ENCODE data around the gene CRTC3. TPM values are rescaled to one million over a fixed set of nuclear protein-coding genes. Genes with fewer than 3 reads are reported as not detected.

The CRTC3 gene
- total RNA-seq, 2 experiments from 2014 or later: 90.7 to 92.4 TPM

DNA sequence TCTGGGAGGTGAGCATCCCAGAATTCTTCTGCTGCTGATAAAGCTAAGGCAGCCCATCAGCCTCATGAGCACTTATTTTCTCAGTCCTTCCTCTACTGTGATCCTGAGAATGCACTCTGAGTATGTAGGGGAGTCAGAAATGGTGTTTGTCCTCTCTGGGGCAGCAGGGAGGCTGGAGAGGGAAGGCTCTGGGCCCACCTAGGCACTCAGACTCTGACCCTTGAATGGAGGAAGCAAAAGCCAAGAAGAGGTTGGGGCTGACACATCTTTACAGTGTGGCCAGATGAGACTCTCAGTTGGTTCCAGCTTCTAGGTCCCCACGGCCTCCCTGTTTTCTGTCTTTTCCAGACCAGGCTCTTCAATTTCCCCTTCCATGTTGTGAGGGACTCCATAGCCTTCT, 151.3 kb downstream of the CRTC3 start:
- H3K36me3 ChIP-seq (ENCODE audit: insufficient read depth, low read length): no peaks in the 10 kb centered on the region
- H3K4me3 Mint-ChIP-seq: no peak overlapping the region
- no peaks in the 10 kb centered on the region for H3K36me3 Mint-ChIP-seq (ENCODE audit: low read depth)
- ATAC-seq (ENCODE audit: poor library complexity) (no peak), DNase-seq (no peak)
- H3K4me3 ChIP-seq (ENCODE audit: low read length): no peak overlapping the region
- ChIA-PET POLR2A (no interaction called here), CTCF (no interaction called here)
- no peaks in the 10 kb centered on the region for H3K27me3 Mint-ChIP-seq
- TF ChIP-seq, protein P1, sequence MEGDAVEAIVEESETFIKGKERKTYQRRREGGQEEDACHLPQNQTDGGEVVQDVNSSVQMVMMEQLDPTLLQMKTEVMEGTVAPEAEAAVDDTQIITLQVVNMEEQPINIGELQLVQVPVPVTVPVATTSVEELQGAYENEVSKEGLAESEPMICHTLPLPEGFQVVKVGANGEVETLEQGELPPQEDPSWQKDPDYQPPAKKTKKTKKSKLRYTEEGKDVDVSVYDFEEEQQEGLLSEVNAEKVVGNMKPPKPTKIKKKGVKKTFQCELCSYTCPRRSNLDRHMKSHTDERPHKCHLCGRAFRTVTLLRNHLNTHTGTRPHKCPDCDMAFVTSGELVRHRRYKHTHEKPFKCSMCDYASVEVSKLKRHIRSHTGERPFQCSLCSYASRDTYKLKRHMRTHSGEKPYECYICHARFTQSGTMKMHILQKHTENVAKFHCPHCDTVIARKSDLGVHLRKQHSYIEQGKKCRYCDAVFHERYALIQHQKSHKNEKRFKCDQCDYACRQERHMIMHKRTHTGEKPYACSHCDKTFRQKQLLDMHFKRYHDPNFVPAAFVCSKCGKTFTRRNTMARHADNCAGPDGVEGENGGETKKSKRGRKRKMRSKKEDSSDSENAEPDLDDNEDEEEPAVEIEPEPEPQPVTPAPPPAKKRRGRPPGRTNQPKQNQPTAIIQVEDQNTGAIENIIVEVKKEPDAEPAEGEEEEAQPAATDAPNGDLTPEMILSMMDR (IDR thresholded peaks at IDR 0.05): no peak
- no peaks in the 10 kb centered on the region for H3K9me3 Mint-ChIP-seq
- intact Hi-C loops (cut with DNase I, micrococcal nuclease): no loop called here
- no peak overlapping the region for H3K27ac Mint-ChIP-seq
- H3K4me1 Mint-ChIP-seq (ENCODE audit: low read depth): peaks cover 38% of the 10 kb centered on the region
- H3K9me3 ChIP-seq (ENCODE audit: control insufficient read depth in 1 of 2, insufficient read depth in 1 of 2, low read length in 2 of 2): no peaks in the 10 kb centered on the region
- no peaks in the 10 kb centered on the region for H3K27me3 ChIP-seq (ENCODE audit: control insufficient read depth in 1 of 2, insufficient read depth in 2 of 2, low read length in 2 of 2)
- H3K27ac ChIP-seq (ENCODE audit: low read depth in 1 of 2, low read length in 2 of 2): no peak overlapping the region
- peaks cover 28% of the 10 kb centered on the region for H3K4me1 ChIP-seq (ENCODE audit: insufficient read depth, low read length)

DNA sequence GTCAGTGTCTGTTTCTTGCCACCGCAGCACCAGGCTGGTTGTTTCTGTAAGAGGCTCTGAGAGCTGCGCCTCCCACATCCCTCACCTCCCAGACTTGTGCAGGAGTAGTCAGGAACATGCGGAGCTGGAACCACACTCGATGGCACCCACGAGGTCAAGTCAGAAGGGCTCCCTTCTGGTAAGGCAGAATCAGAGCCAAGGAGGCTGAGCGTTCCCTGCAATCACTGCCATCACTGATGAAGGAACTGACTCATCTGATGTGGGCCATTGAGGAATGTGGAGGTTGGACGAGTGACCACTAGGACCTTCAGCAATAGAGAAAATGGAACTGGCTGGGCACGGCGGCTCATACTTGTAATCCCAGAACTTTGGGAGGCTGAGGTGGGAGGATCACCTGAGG, 151.8 kb downstream of the CRTC3 start:
- TF ChIP-seq, protein P1 (IDR thresholded peaks at IDR 0.05): no peak
- DNase-seq (no peak), ATAC-seq (ENCODE audit: poor library complexity) (no peak)
- Mint-ChIP-seq H3K4me1 (ENCODE audit: low read depth) (peaks cover 42% of the 10 kb centered on the region), H3K36me3 (ENCODE audit: low read depth) (no peaks in the 10 kb centered on the region), H3K9me3 (no peaks in the 10 kb centered on the region), H3K27me3 (no peaks in the 10 kb centered on the region), H3K27ac (no peak overlapping the region), H3K4me3 (no peak overlapping the region)
- no peak overlapping the region for H3K4me3 ChIP-seq (ENCODE audit: low read length)
- ChIA-PET POLR2A (interaction anchor here (1.0 kb wide), 1 partner anchor 36 kb away, joined by 3 read pairs; the partner anchor contains the start of gene BLM), CTCF (no interaction called here)
- H3K4me1 ChIP-seq (ENCODE audit: insufficient read depth, low read length): peaks cover 29% of the 10 kb centered on the region
- no peaks in the 10 kb centered on the region for H3K36me3 ChIP-seq (ENCODE audit: insufficient read depth, low read length)
- no peaks in the 10 kb centered on the region for H3K27me3 ChIP-seq (ENCODE audit: control insufficient read depth in 1 of 2, insufficient read depth in 2 of 2, low read length in 2 of 2)
- no peak overlapping the region for H3K27ac ChIP-seq (ENCODE audit: low read depth in 1 of 2, low read length in 2 of 2)
- intact Hi-C loops (cut with DNase I, micrococcal nuclease): no loop called here
- H3K9me3 ChIP-seq (ENCODE audit: control insufficient read depth in 1 of 2, insufficient read depth in 1 of 2, low read length in 2 of 2): no peaks in the 10 kb centered on the region

DNA sequence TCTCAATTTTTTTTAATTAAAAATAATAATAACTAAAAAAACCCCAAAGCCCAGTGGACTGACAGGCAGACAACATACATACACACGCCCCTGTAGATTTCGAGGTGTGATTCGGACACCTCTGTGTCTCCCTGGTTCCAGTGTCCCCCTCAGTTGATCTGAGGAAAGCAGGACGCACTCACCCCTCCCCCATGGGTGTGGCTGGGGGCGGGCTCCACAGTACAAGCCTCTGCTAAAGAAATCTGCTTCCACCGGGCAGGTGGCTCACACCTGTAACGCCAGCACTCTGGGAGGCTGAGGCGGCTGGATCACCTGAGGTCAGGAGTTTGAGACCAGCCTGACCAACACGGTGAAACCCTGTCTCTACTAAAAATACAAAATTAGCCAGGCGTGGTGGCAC, 153.6 kb downstream of the CRTC3 start:
- Mint-ChIP-seq H3K4me1 (ENCODE audit: low read depth) (peaks cover 52% of the 10 kb centered on the region), H3K9me3 (no peaks in the 10 kb centered on the region), H3K36me3 (ENCODE audit: low read depth) (no peaks in the 10 kb centered on the region), H3K4me3 (no peak overlapping the region), H3K27me3 (no peaks in the 10 kb centered on the region), H3K27ac (no peak overlapping the region)
- Histone ChIP-seq H3K27ac (ENCODE audit: low read depth in 1 of 2, low read length in 2 of 2) (no peak overlapping the region), H3K4me1 (ENCODE audit: insufficient read depth, low read length) (peaks cover 30% of the 10 kb centered on the region), H3K36me3 (ENCODE audit: insufficient read depth, low read length) (no peaks in the 10 kb centered on the region), H3K27me3 (ENCODE audit: control insufficient read depth in 1 of 2, insufficient read depth in 2 of 2, low read length in 2 of 2) (no peaks in the 10 kb centered on the region), H3K4me3 (ENCODE audit: low read length) (no peak overlapping the region), H3K9me3 (ENCODE audit: control insufficient read depth in 1 of 2, insufficient read depth in 1 of 2, low read length in 2 of 2) (no peaks in the 10 kb centered on the region)
- ChIA-PET CTCF (no interaction called here), POLR2A (no interaction called here)
- TF ChIP-seq, protein P1 (IDR thresholded peaks at IDR 0.05): no peak
- ATAC-seq (ENCODE audit: poor library complexity) (no peak), DNase-seq (no peak)
- intact Hi-C loops (cut with DNase I, micrococcal nuclease): no loop called here

Measured in CD4-positive, alpha-beta T cell (primary cell).